MM.1S (cell line): ENCODE data around the gene LRRC28.

Source experiments
- DNase-seq: peaks from one replicate; pipeline ENCODE4 v3.0.0-alpha.2; 2015
- H2AFZ ChIP-seq: fragments of 300-600 bp; sonication (generic); 2 replicates; pipeline ENCODE4 v1.6.0; 2016; ENCODE audit warnings: antibody characterized with exemption, low read length
- H3F3A ChIP-seq: fragments of 300-600 bp; sonication (generic); 2 replicates; pipeline ENCODE4 v1.6.1; 2016; ENCODE audit warnings: mild to moderate bottlenecking, antibody characterized with exemption, low read length, moderate library complexity, mixed read lengths; ENCODE audit not compliant: insufficient read depth
- H3K27ac ChIP-seq: fragments of 300-600 bp; sonication (generic); 2 replicates; pipeline ENCODE4 v1.5.1; 2016; ENCODE audit warnings: mild to moderate bottlenecking, low read length
- H3K27me3 ChIP-seq: fragments of 300-600 bp; sonication (generic); replicated peaks from 2 replicates; pipeline ENCODE4 v1.6.0; 2016; ENCODE audit warnings: low read length; ENCODE audit not compliant: insufficient read depth
- H3K36me3 ChIP-seq: fragments of 300-600 bp; sonication (generic); replicated peaks from 2 replicates; pipeline ENCODE4 v1.6.1; 2016; ENCODE audit warnings: mild to moderate bottlenecking, low read length, mixed read lengths; ENCODE audit not compliant: insufficient read depth
- H3K4me1 ChIP-seq: fragments of 300-600 bp; sonication (generic); 2 replicates; pipeline ENCODE4 v1.6.1; 2016; ENCODE audit warnings: low read length, mixed read lengths
- H3K4me2 ChIP-seq: fragments of 300-600 bp; sonication (generic); 2 replicates; pipeline ENCODE4 v1.6.0; 2016; ENCODE audit warnings: low read depth, low read length
- H3K4me3 ChIP-seq: fragments of 300-600 bp; sonication (generic); 2 replicates; pipeline ENCODE4 v1.5.1; 2016; ENCODE audit warnings: low read length, mixed read lengths
- H3K79me2 ChIP-seq: fragments of 300-600 bp; sonication (generic); 2 replicates; pipeline ENCODE4 v1.6.1; 2016; ENCODE audit warnings: mixed run types, low read length, mixed read lengths
- H3K9ac ChIP-seq: fragments of 300-600 bp; sonication (generic); 2 replicates; pipeline ENCODE4 v1.6.1; 2016; ENCODE audit warnings: low read length, mixed read lengths
- H3K9me2 ChIP-seq: fragments of 300-600 bp; sonication (generic); replicated peaks from 2 replicates; pipeline ENCODE4 v1.6.1; 2016; ENCODE audit warnings: mild to moderate bottlenecking, low read length, mixed read lengths; ENCODE audit not compliant: insufficient read depth
- H3K9me3 ChIP-seq: fragments of 300-600 bp; sonication (generic); replicated peaks from 2 replicates; pipeline ENCODE4 v1.6.1; 2016; ENCODE audit warnings: mild to moderate bottlenecking, low read length, mixed read lengths; ENCODE audit not compliant: insufficient read depth
- H4K20me1 ChIP-seq: fragments of 300-600 bp; sonication (generic); 2 replicates; pipeline ENCODE4 v1.6.1; 2016; ENCODE audit warnings: mild to moderate bottlenecking, low read length, moderate library complexity, mixed read lengths; ENCODE audit not compliant: insufficient read depth
- EZH2 ChIP-seq: fragments of 300-600 bp; sonication (generic); optimal IDR thresholded peaks from 2 replicates; pipeline ENCODE3; 2017; ENCODE audit warnings: low read depth, mild to moderate bottlenecking, antibody characterized with exemption, low read length, mixed read lengths
- EZH2phosphoT487 ChIP-seq: fragments of 300-600 bp; sonication (generic); IDR thresholded peaks from 2 replicates; pipeline ENCODE4 v1.6.1; 2018; ENCODE audit warnings: antibody characterized with exemption, low read length
- TF ChIP-seq, protein P1 (sequence below): fragments of 300-600 bp; sonication (generic); IDR thresholded peaks from 2 replicates; pipeline ENCODE4 v1.5.1; 2016; ENCODE audit warnings: antibody characterized with exemption, low read length, mixed read lengths

LRRC28 gene

GRCh38 chr15:99427210-99427609 lies 175.9 kb downstream of the LRRC28 start:
- DNase-seq: no peak
- H3K9me3 ChIP-seq: no peaks in the 10 kb centered on the region
- H4K20me1 ChIP-seq: no peaks in the 10 kb centered on the region
- no peaks in the 10 kb centered on the region for H3K27me3 ChIP-seq
- H3K9ac ChIP-seq: no peak overlapping the region
- no peaks in the 10 kb centered on the region for H3K4me1 ChIP-seq
- no peaks in the 10 kb centered on the region for H3K9me2 ChIP-seq
- no peak overlapping the region for H2AFZ ChIP-seq
- H3K4me2 ChIP-seq: no peak overlapping the region
- no peaks in the 10 kb centered on the region for H3F3A ChIP-seq
- no peaks in the 10 kb centered on the region for H3K79me2 ChIP-seq
- H3K27ac ChIP-seq: no peak overlapping the region
- no peak overlapping the region for H3K4me3 ChIP-seq
- TF ChIP-seq, protein P1, sequence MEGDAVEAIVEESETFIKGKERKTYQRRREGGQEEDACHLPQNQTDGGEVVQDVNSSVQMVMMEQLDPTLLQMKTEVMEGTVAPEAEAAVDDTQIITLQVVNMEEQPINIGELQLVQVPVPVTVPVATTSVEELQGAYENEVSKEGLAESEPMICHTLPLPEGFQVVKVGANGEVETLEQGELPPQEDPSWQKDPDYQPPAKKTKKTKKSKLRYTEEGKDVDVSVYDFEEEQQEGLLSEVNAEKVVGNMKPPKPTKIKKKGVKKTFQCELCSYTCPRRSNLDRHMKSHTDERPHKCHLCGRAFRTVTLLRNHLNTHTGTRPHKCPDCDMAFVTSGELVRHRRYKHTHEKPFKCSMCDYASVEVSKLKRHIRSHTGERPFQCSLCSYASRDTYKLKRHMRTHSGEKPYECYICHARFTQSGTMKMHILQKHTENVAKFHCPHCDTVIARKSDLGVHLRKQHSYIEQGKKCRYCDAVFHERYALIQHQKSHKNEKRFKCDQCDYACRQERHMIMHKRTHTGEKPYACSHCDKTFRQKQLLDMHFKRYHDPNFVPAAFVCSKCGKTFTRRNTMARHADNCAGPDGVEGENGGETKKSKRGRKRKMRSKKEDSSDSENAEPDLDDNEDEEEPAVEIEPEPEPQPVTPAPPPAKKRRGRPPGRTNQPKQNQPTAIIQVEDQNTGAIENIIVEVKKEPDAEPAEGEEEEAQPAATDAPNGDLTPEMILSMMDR: no peak
- TF ChIP-seq EZH2 (no peak), EZH2phosphoT487 (no peak)
- H3K36me3 ChIP-seq: no peaks in the 10 kb centered on the region

DNA sequence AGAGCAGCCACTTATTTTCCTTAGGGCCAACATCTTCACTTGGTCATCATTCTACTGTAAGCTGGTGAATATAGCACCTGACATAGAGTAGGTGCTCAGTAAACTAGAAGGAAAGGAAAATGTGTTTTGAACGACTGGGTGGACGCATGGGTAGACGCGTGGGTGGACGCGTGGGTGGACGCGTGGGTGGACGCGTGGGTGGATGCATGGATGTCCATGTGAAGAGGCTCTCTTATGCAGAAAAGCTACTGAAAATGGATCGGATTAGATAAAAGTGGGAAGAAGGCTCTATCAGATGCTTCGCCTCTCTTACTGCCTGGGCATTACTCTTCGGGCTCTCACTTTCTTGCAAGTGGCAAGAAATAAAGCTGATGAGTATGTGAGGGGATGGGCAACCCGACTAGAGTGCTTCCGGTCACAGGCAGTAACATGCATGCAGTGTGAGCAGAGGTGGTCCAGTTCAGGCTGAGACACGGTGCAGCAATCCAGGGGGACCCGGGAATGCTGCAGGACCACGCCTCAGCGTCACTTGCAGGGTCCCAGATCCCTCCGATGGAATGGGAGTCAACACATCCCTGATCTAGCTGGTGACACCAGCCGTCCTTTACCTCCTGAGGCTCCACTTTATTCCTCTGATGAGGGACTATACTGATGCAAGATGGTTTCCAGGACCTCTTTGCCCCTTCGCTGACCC lies 176.5 kb downstream of the LRRC28 start:
- H3K27me3 ChIP-seq: no peaks in the 10 kb centered on the region
- H3K4me3 ChIP-seq: no peak overlapping the region
- H3K4me1 ChIP-seq: no peaks in the 10 kb centered on the region
- no peaks in the 10 kb centered on the region for H4K20me1 ChIP-seq
- H3K9ac ChIP-seq: no peak overlapping the region
- H2AFZ ChIP-seq: no peak overlapping the region
- no peaks in the 10 kb centered on the region for H3K36me3 ChIP-seq
- no peaks in the 10 kb centered on the region for H3K9me2 ChIP-seq
- no peak overlapping the region for H3K27ac ChIP-seq
- H3K4me2 ChIP-seq: no peak overlapping the region
- no peaks in the 10 kb centered on the region for H3K9me3 ChIP-seq
- DNase-seq: no peak
- TF ChIP-seq, protein P1: no peak
- no peaks in the 10 kb centered on the region for H3F3A ChIP-seq
- H3K79me2 ChIP-seq: no peaks in the 10 kb centered on the region

- Histone ChIP-seq H3K9me2 (no peaks in the 10 kb centered on the region), H3K9me3 (no peaks in the 10 kb centered on the region), H3K4me2 (no peak overlapping the region), H3K9ac (no peak overlapping the region), H3K27ac (no peak overlapping the region), H3K4me3 (no peak overlapping the region), H3F3A (no peaks in the 10 kb centered on the region), H3K4me1 (no peaks in the 10 kb centered on the region), H3K36me3 (no peaks in the 10 kb centered on the region), H4K20me1 (no peaks in the 10 kb centered on the region), H3K27me3 (no peaks in the 10 kb centered on the region), H2AFZ (no peak overlapping the region), H3K79me2 (no peaks in the 10 kb centered on the region)
- no peak for DNase-seq
- no peak for TF ChIP-seq EZH2phosphoT487
- TF ChIP-seq, protein P1: no peak
- TF ChIP-seq EZH2: no peak
Observed at GRCh38 chr15:99429681-99430081, 178.4 kb downstream of the LRRC28 start.
